Heart right ventricle (tissue), 16 donors: ENCODE measurements around the gene ASB4. TPM values are rescaled to one million over a fixed set of nuclear protein-coding genes. Genes with fewer than 3 reads are reported as not detected.

Source experiments
- ATAC-seq, 8 donors: fragments of 200-7000 bp; cut with Tn5 transposase; one replicate each; pipeline ENCODE4 v1.9.1; 2020; ENCODE audit warnings: mild to moderate bottlenecking in 8 of 8, moderate library complexity in 8 of 8, moderate number of reproducible peaks in 1 of 8
- DNase-seq, 2 donors: peaks; one replicate each; pipeline ENCODE4 v3.0.0-alpha.2; 2020
- H3K27ac ChIP-seq, 10 donors: fragments of 200-600 bp; sonication (generic) in 2 of 10; one replicate each; pipeline versions ENCODE4 v1.5.0 to v1.8.0; 2020 to 2022; ENCODE audit warnings: mild to moderate bottlenecking in 3 of 10
- H3K27me3 ChIP-seq, 7 donors: fragments of 200-600 bp; one replicate each; pipeline ENCODE4 v1.8.0; 2021 to 2022; ENCODE audit warnings: mild to moderate bottlenecking in 2 of 7
- H3K36me3 ChIP-seq, 9 donors: fragments of 200-600 bp; sonication (generic) in 1 of 9; one replicate each; pipeline versions ENCODE4 v1.5.0 to v1.8.0; 2020 to 2022; ENCODE audit warnings: mild to moderate bottlenecking in 2 of 9
- H3K4me1 ChIP-seq, 9 donors: fragments of 200-600 bp; sonication (generic) in 1 of 9; one replicate each; pipeline versions ENCODE4 v1.5.0 to v1.8.0; 2020 to 2022; ENCODE audit warnings: mild to moderate bottlenecking in 4 of 9
- H3K4me3 ChIP-seq, 10 donors: fragments of 200-600 bp; sonication (generic) in 2 of 10; one replicate each; pipeline versions ENCODE4 v1.5.0 to v1.8.0; 2020 to 2022; ENCODE audit warnings: mild to moderate bottlenecking in 7 of 10, moderate library complexity in 2 of 10
- H3K9me3 ChIP-seq, 11 donors: fragments of 200-600 bp in 10 of 11; sonication (generic) in 2 of 11; one replicate each; pipeline versions ENCODE4 v1.5.0 to v1.8.0; 2013 to 2022; ENCODE audit warnings: mild to moderate bottlenecking in 2 of 11, control low read depth in 1 of 11, moderate library complexity in 1 of 11
- WGBS, 2 donors: extraction: QIAGEN DNeasy Blood & Tissue Kit; methylation state at CpG; one replicate each; pipeline ENCODE4 v1.1.7; 2013; ENCODE audit warnings: inconsistent platforms in 1 of 2; 5-methylcytosine and 5-hydroxymethylcytosine counted together
- intact Hi-C, 10 donors: fragments of 100-400 bp; cut with DNase I; formaldehyde crosslinking; loops; one replicate each; pipeline versions ENCODE4 v1.11.1 to v1.14.2; 2022
- polyA plus RNA-seq, 2 donors: library from polyadenylated mRNA; stranded (reverse); fragments of 200-250 nt; gene quantifications; one replicate each; pipeline ENCODE4 v1.2.3, GENCODE V29; 2013
- total RNA-seq, 10 donors: library from RNA; stranded (reverse); fragmentation: NEBNext Ultra II Directional in 3 of 10; extraction: Animal tissue kit (Norgen Biotek cat#: 25700) in 3 of 10; gene quantifications; one replicate each; pipeline versions ENCODE4 v1.2.1 to v1.2.4, GENCODE V29; 2021 to 2023
- TF ChIP-seq, protein P1 (sequence below), 9 donors: fragments of 200-600 bp; sonication (generic) in 2 of 9; IDR thresholded peaks; one replicate each; pipeline versions ENCODE4 v1.5.0 to v1.8.0; 2021 to 2022; ENCODE audit warnings: antibody characterized with exemption in 9 of 9, mild to moderate bottlenecking in 5 of 9, moderate library complexity in 1 of 9
- donor health status: Arrhythmogenic right ventricular cardiomyopathy.
- donor health status: ischemic (EF 13 %, LVEDD 7.1; RV severe dilation, severe dysfunction).
- donor health status: healthy with polysubstance abuse.
- donor health status: DM: no; HTN: yes; CAD: no.
- donor health status: DM: no; HTN: no; CAD: no.
- donor health status: ischemic (EF 25% LVEDD 6.9; RV normal size, moderate dysfunction).
- donor health status: ischemic (EF 25% LVEDD 5.7; RV mildly dilated, moderate dysfunction).
- donor health status: healthy.
- donor health status: DM: yes; HTN: yes; CAD: no.
- donor health status: Ischemic cardiomyopathy.
- donor health status: ischemic (EF 35%, LVEDD 5.7; RV mildly dilated, moderate dysfunction).
- donor health status: nonischemic (EF 11% LVEDD 7.7; RV severe dilation, severe dysfunction).
- donor health status: DM: yes; HTN: yes; CAD: no.
- donor health status: PGD.
- donor health status: ischemic (EF 29% LVEDD 5.4; RV normal size, mild dysfunction).
- donor health status: nonischemic (EF 23%, LVEDD 6.1; RV moderate dilation, normal function).

Gene ASB4
- total and polyA plus RNA-seq, 12 donors = 0.26 to 7.1 (median 3.0) TPM

DNA sequence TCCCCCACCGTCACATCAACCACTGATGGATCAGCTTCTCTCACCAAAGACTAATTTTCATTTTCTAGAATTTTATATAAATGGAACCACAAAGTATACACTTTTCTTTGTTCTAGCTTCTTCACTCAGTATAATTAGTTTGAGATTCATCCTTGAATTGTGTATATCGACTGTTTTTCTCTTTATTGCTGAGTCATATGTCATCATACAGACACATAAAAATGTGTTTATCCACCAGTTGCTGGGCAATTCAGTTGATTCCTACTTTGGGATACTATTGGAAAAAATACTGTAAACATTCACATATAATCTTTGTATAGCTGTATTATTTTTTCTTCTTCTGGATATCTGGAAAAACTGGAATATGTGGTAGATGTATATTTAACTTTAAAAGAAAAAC lies 84.0 kb downstream of the ASB4 start:
- Histone ChIP-seq H3K9me3 (peaks cover 0 to 5% (median 0%) of the 10 kb centered on the region in 11 donors), H3K27ac (no peak overlapping the region), H3K4me3 (no peak overlapping the region), H3K4me1 (peaks cover 0 to 3% (median 0%) of the 10 kb centered on the region in 9 donors), H3K27me3 (no peaks in the 10 kb centered on the region), H3K36me3 (no peaks in the 10 kb centered on the region)
- intact Hi-C loops = no loop called here
- no peak for DNase-seq
- WGBS, 2 donors = 82 to 92% methylated on average over 2 of the region's 2 CpGs
- TF ChIP-seq, protein P1, sequence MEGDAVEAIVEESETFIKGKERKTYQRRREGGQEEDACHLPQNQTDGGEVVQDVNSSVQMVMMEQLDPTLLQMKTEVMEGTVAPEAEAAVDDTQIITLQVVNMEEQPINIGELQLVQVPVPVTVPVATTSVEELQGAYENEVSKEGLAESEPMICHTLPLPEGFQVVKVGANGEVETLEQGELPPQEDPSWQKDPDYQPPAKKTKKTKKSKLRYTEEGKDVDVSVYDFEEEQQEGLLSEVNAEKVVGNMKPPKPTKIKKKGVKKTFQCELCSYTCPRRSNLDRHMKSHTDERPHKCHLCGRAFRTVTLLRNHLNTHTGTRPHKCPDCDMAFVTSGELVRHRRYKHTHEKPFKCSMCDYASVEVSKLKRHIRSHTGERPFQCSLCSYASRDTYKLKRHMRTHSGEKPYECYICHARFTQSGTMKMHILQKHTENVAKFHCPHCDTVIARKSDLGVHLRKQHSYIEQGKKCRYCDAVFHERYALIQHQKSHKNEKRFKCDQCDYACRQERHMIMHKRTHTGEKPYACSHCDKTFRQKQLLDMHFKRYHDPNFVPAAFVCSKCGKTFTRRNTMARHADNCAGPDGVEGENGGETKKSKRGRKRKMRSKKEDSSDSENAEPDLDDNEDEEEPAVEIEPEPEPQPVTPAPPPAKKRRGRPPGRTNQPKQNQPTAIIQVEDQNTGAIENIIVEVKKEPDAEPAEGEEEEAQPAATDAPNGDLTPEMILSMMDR (IDR thresholded peaks at IDR 0.05) = no peak
- no peak for ATAC-seq

DNA sequence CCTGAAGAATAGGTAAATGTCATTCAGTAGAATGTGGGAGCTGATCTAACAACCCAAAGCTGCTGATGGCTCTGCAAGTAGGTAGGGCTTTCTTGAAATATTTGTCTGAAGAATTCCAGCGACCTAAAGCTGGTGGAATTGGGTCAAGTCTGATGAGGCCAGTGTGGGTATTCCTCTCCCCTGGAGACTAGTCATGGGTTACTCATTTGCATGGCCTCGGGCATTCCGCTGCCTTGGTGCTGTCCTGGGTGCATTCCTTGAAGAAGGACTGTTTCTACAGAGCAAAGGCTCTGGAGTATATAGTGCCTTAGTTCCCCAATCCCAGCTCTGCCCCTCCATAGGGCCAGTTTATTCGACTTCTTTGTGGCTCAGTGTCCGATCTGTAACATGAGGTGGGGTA lies 91.4 kb downstream of the ASB4 start:
- ATAC-seq = no peak
- no peaks in the 10 kb centered on the region for H3K27me3 ChIP-seq
- H3K27ac ChIP-seq = no peak overlapping the region
- no peaks in the 10 kb centered on the region for H3K4me1 ChIP-seq
- no peaks in the 10 kb centered on the region for H3K36me3 ChIP-seq
- DNase-seq = no peak
- WGBS, 2 donors = 77 to 81% methylated on average over 5 of the region's 5 CpGs
- intact Hi-C loops = no loop called here
- TF ChIP-seq, protein P1 (IDR thresholded peaks at IDR 0.05) = no peak
- H3K9me3 ChIP-seq = peaks cover 0 to 5% (median 0%) of the 10 kb centered on the region in 11 donors
- H3K4me3 ChIP-seq = no peak overlapping the region

DNA sequence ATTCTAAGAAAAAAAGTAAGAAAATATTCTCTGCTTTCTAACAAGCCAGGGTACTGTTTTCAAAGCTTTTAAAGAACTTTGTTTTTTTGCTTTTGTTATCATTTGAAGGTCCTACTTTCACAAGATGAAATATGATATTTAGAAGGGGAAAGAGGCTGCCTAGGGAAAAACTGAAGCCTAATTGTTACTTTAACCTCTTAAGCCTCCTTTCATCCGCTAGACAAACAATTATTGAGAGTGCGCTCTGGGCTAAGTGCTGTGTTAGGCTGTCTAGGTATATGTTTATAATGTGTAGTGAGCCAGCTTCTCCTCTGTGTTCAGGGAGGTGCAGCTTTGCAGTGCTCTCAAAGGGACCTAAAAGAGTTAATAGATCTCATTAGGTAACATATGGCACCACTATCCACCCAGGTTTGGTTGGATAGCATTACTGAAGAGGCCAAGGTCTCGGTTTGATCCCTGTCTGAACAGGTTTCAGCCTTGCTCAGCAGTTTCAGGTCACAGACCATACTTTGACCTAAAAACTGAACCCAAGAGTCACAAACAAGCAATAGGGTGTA lies 92.6 kb downstream of the ASB4 start:
- Histone ChIP-seq H3K27me3 (no peaks in the 10 kb centered on the region), H3K36me3 (peaks cover 0 to 10% (median 0%) of the 10 kb centered on the region in 9 donors), H3K27ac (no peak overlapping the region), H3K4me3 (no peak overlapping the region), H3K9me3 (no peaks in the 10 kb centered on the region), H3K4me1 (no peaks in the 10 kb centered on the region)
- intact Hi-C loops = no loop called here
- WGBS, 2 donors = 82 to 87% methylated on average over 3 of the region's 3 CpGs
- DNase-seq = no peak
- TF ChIP-seq, protein P1 (IDR thresholded peaks at IDR 0.05) = no peak
- ATAC-seq = no peak

DNA sequence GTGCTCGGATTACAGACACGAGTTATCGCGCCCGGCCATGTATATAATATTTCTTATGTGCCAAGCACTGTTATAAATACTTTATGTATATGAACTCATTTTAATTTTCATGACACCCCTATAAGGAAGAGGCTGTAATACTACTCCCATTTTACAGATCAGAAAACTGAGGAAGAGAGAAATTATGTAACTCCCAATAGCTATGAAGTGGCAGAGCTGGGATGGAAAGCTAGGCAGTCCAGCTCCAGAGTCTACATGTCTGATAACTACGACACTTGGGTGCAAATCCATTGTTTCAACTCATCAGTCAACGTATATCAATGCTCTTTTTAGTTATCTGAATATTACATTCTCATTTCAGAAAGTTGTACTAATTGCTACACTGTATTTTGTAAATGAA lies 93.6 kb downstream of the ASB4 start:
- Histone ChIP-seq H3K4me1 (peaks cover 0 to 6% (median 0%) of the 10 kb centered on the region in 9 donors), H3K36me3 (peaks cover 0 to 20% (median 3%) of the 10 kb centered on the region in 9 donors), H3K4me3 (no peak overlapping the region), H3K27ac (no peak overlapping the region), H3K27me3 (no peaks in the 10 kb centered on the region), H3K9me3 (no peaks in the 10 kb centered on the region)
- DNase-seq (no peak), ATAC-seq (no peak)
- TF ChIP-seq, protein P1 (IDR thresholded peaks at IDR 0.05) = no peak
- WGBS, 2 donors = 94 to 96% methylated on average over 7 of the region's 7 CpGs
- intact Hi-C loops = no loop called here
